H1 (cell line): Measurements from ENCODE around the gene ZNF419. TPM values are rescaled to one million over a fixed set of nuclear protein-coding genes. Genes with fewer than 3 reads are reported as not detected.
A peak's percentile ranks its signal among the peaks of the same experiment; 100 is the strongest.

Experiments
- CTCF ChIA-PET: fragments of 300-600 bp; sonication (Branson Sonifier 250); formaldehyde crosslinking; loops from one replicate; lab custom pipeline; 2021; ENCODE audit not compliant: partially characterized antibody; lab: Charles Lee
- POLR2A ChIA-PET: fragments of 300-600 bp; sonication (Branson Sonifier 250); formaldehyde crosslinking; loops from one replicate; lab custom pipeline; 2021; ENCODE audit warnings: inconsistent platforms; ENCODE audit not compliant: partially characterized antibody; lab: Charles Lee
- DNase-seq, 2 experiments: peaks; one replicate each; pipeline versions ENCODE4 v3.0.0 to v3.0.0-alpha.2; 2010 to 2022; ENCODE audit warnings: low spot score in 2 of 2, low read depth in 1 of 2, mixed read lengths in 1 of 2
- FAIRE-seq: peaks from 2 replicates; lab custom pipeline; 2011; peaks lifted over from hg19 to GRCh38; lab: Jason Lieb, UNC
- H2AFZ ChIP-seq: 2 replicates; pipeline ENCODE4 v1.8.1; 2012; ENCODE audit warnings: low read length, inconsistent platforms
- H2AK5ac ChIP-seq: 2 replicates; pipeline ENCODE4 v1.6.1; 2013; ENCODE audit warnings: low read depth, low read length
- H2BK120ac ChIP-seq: replicated peaks from 2 replicates; pipeline ENCODE3; 2013; ENCODE audit warnings: low read depth, low read length, inconsistent platforms
- H2BK12ac ChIP-seq: 2 replicates; pipeline ENCODE4 v1.6.1; 2013; ENCODE audit warnings: low read depth, low read length
- H2BK15ac ChIP-seq: 2 replicates; pipeline ENCODE4 v1.6.1; 2013; ENCODE audit warnings: low read length
- H2BK20ac ChIP-seq: 2 replicates; pipeline ENCODE4 v1.6.1; 2013; ENCODE audit warnings: low read length
- H2BK5ac ChIP-seq: 2 replicates; pipeline ENCODE4 v1.6.1; 2013; ENCODE audit warnings: low read depth, low read length
- H3K14ac ChIP-seq: 2 replicates; pipeline ENCODE4 v1.6.1; 2013; ENCODE audit warnings: inconsistent platforms; ENCODE audit not compliant: insufficient read length
- H3K18ac ChIP-seq: 2 replicates; pipeline ENCODE4 v1.6.1; 2013; ENCODE audit warnings: low read length; ENCODE audit errors: extremely low read depth
- H3K23ac ChIP-seq: 2 replicates; pipeline ENCODE4 v1.6.1; 2013; ENCODE audit warnings: inconsistent platforms; ENCODE audit not compliant: insufficient read length
- H3K23me2 ChIP-seq: 2 replicates; pipeline ENCODE4 v1.6.1; 2013; ENCODE audit warnings: low read depth, low read length
- H3K27ac ChIP-seq: 2 replicates; pipeline ENCODE4 v1.6.1; 2011; ENCODE audit warnings: low read depth, low read length, inconsistent platforms
- H3K27me3 ChIP-seq, 4 experiments: replicated peaks in 1 of 4; 1 replicate in 1 of 4; 2 replicates in 3 of 4; pipeline versions ENCODE4 v1.6.1 to v1.8.1; 2011 to 2013; ENCODE audit warnings: low read length in 3 of 4, mild to moderate bottlenecking in 3 of 4, inconsistent platforms in 2 of 4, mixed read lengths in 2 of 4, moderate library complexity in 1 of 4; ENCODE audit not compliant: control insufficient read depth in 3 of 4, insufficient read depth in 3 of 4; ENCODE audit errors: extremely low read depth in 1 of 4
- H3K36me3 ChIP-seq, 4 experiments: 2 replicates each; pipeline versions ENCODE4 v1.6.1 to v1.8.1; 2011 to 2013; ENCODE audit warnings: mild to moderate bottlenecking in 4 of 4, low read length in 3 of 4, moderate library complexity in 2 of 4, control low read depth in 1 of 4, inconsistent platforms in 1 of 4; ENCODE audit not compliant: insufficient read depth in 4 of 4, control insufficient read depth in 2 of 4
- H3K4ac ChIP-seq: replicated peaks from 2 replicates; pipeline ENCODE3; 2013; ENCODE audit warnings: low read length, low read depth, mixed read lengths, inconsistent platforms; ENCODE audit not compliant: insufficient read length
- H3K4me1 ChIP-seq, 4 experiments: replicated peaks in 1 of 4; 1 replicate in 1 of 4; 2 replicates in 3 of 4; pipeline versions ENCODE4 v1.6.1 to v1.8.1; 2011 to 2013; ENCODE audit warnings: low read length in 3 of 4, inconsistent platforms in 2 of 4, mixed read lengths in 1 of 4; ENCODE audit not compliant: insufficient read depth in 4 of 4, control insufficient read depth in 3 of 4
- H3K4me2 ChIP-seq, 2 experiments: 2 replicates each; pipeline versions ENCODE4 v1.6.1 to v1.8.1; 2011 to 2013; ENCODE audit warnings: low read depth in 2 of 2, low read length in 2 of 2, control low read depth in 1 of 2, inconsistent platforms in 1 of 2, mild to moderate bottlenecking in 1 of 2; ENCODE audit not compliant: insufficient read depth in 1 of 2
- H3K4me3 ChIP-seq, 4 experiments: fragments of 200-600, 300-600 bp in 1 of 4; sonication (generic), shearing (Covaris generic), sonication (Bioruptor Twin) in 1 of 4; 2 replicates each; pipeline versions ENCODE4 v1.5.1 to v1.8.1; 2011 to 2016; ENCODE audit warnings: low read length in 4 of 4, low read depth in 3 of 4, control low read depth in 2 of 4, inconsistent platforms in 2 of 4, mild to moderate bottlenecking in 2 of 4, mixed read lengths in 1 of 4, moderate library complexity in 1 of 4; ENCODE audit not compliant: insufficient read depth in 2 of 4; ENCODE audit errors: extremely low read depth in 1 of 4
- H3K56ac ChIP-seq: replicated peaks from 2 replicates; pipeline ENCODE3; 2013; ENCODE audit warnings: low read depth, mild to moderate bottlenecking, mixed read lengths, low read length, inconsistent platforms; ENCODE audit not compliant: insufficient read length
- H3K79me1 ChIP-seq: 2 replicates; pipeline ENCODE4 v1.6.1; 2013; ENCODE audit warnings: low read depth, low read length, control low read depth
- H3K79me2 ChIP-seq, 2 experiments: 2 replicates each; pipeline versions ENCODE4 v1.6.1 to v1.8.1; 2012 to 2013; ENCODE audit warnings: low read length in 2 of 2, mild to moderate bottlenecking in 2 of 2, inconsistent platforms in 1 of 2; ENCODE audit not compliant: insufficient read depth in 2 of 2, control insufficient read depth in 1 of 2
- H3K9ac ChIP-seq, 4 experiments: replicated peaks in 1 of 4; 1 replicate in 1 of 4; 2 replicates in 3 of 4; pipeline versions ENCODE4 v1.6.1 to v1.8.1; 2011 to 2013; ENCODE audit warnings: low read depth in 3 of 4, low read length in 3 of 4, control low read depth in 2 of 4, mild to moderate bottlenecking in 2 of 4, moderate library complexity in 2 of 4, inconsistent platforms in 1 of 4; ENCODE audit errors: extremely low read depth in 1 of 4
- H3K9me3 ChIP-seq, 2 experiments: 2 replicates each; pipeline versions ENCODE4 v1.6.1 to v1.8.1; 2012 to 2013; ENCODE audit warnings: mild to moderate bottlenecking in 2 of 2, moderate library complexity in 2 of 2, control low read depth in 1 of 2, inconsistent platforms in 1 of 2, low read depth in 1 of 2, low read length in 1 of 2, mixed read lengths in 1 of 2; ENCODE audit not compliant: insufficient read depth in 2 of 2
- H4K20me1 ChIP-seq, 2 experiments: replicated peaks in 1 of 2; 2 replicates each; pipeline versions ENCODE3 to v1.8.1; 2011 to 2013; ENCODE audit warnings: inconsistent platforms in 2 of 2, low read length in 2 of 2, mild to moderate bottlenecking in 1 of 2; ENCODE audit not compliant: insufficient read depth in 2 of 2, control insufficient read depth in 1 of 2
- H4K5ac ChIP-seq: 2 replicates; pipeline ENCODE4 v1.6.1; 2013; ENCODE audit warnings: low read length, low read depth, mixed read lengths, inconsistent platforms; ENCODE audit not compliant: insufficient read length
- H4K8ac ChIP-seq: 2 replicates; pipeline ENCODE4 v1.8.0; 2013; ENCODE audit warnings: mild to moderate bottlenecking, moderate library complexity, low read length, inconsistent platforms; ENCODE audit not compliant: insufficient read depth; ENCODE audit errors: extremely low read depth
- H4K91ac ChIP-seq: replicated peaks from 2 replicates; pipeline ENCODE3; 2013; ENCODE audit warnings: low read length, mixed read lengths, inconsistent platforms; ENCODE audit not compliant: insufficient read length
- CEBPB ChIP-seq: IDR thresholded peaks from 2 replicates; pipeline ENCODE4 v1.6.1; 2012; ENCODE audit warnings: low read depth, low read length
- CREB1 ChIP-seq: IDR thresholded peaks from 2 replicates; pipeline ENCODE4 v1.6.1; 2012; ENCODE audit warnings: inconsistent platforms
- EZH2 ChIP-seq: fragments of 200-600 bp; sonication (generic); IDR thresholded peaks from 2 replicates; pipeline ENCODE4 v1.7.1; 2012; ENCODE audit warnings: low read depth, mild to moderate bottlenecking, moderate library complexity, low read length, inconsistent platforms; ENCODE audit not compliant: severe bottlenecking
- RNF2 ChIP-seq: fragments of 200-900, 300-1000 bp; sonication (generic); IDR thresholded peaks from 2 replicates; pipeline ENCODE4 v1.7.1; 2016; ENCODE audit warnings: borderline replicate concordance, low read depth, mild to moderate bottlenecking, antibody characterized with exemption, low read length; ENCODE audit not compliant: poor library complexity, severe bottlenecking; ENCODE audit errors: missing control alignments
- SRF ChIP-seq: IDR thresholded peaks from 2 replicates; pipeline ENCODE4 v1.6.1; 2011; ENCODE audit warnings: mild to moderate bottlenecking, low read depth, low read length, moderate library complexity
- YY1 ChIP-seq: IDR thresholded peaks from 2 replicates; pipeline ENCODE4 v1.6.1; 2011; ENCODE audit warnings: low read depth, mild to moderate bottlenecking, low read length
- whole genome bisulfite sequencing, 2 experiments: shearing (Covaris generic) in 1 of 2; methylation state at CpG; one replicate each; pipeline versions ENCODE4 v1.1.6 to v1.1.7; 2013 to 2015; ENCODE audit warnings: low lambda C conversion rate in 2 of 2, mixed read lengths in 2 of 2, inconsistent platforms in 1 of 2, low coverage in 1 of 2, missing lambda C conversion rate in 1 of 2; ENCODE audit not compliant: insufficient replicate concordance in 2 of 2, insufficient coverage in 1 of 2, insufficient read length in 1 of 2; ENCODE audit errors: extremely low coverage in 1 of 2, missing lambda C conversion rate in 1 of 2; 5-methylcytosine and 5-hydroxymethylcytosine counted together
- polyA plus RNA-seq, 7 experiments: library from polyadenylated mRNA; depleted of rRNA in 3 of 7; stranded (reverse) in 5 of 7; unstranded in 2 of 7; fragments of >200 nt in 5 of 7; fragments of 200-250 nt in 2 of 7; gene quantifications; 1 replicate in 5 of 7; 2 replicates in 1 of 7; 4 replicates in 1 of 7; pipeline versions ENCODE4 v1.2.1 to v1.2.3, GENCODE V29; 2011 to 2013; ENCODE audit warnings: missing spikeins in 2 of 7, mixed read lengths in 2 of 7
- total RNA-seq: library from RNA; stranded (reverse); fragmentation: NEBNext Ultra II Directional; extraction: Animal tissue kit (Norgen Biotek cat#: 25700); gene quantifications from 2 replicates; pipeline ENCODE4 v1.2.1, GENCODE V29; 2021

ZNF419 gene
- total and polyA plus RNA-seq, 2 of the 8 experiments (the other 6 are each of a cell fraction or from before 2014, with no cell fraction given): 5.8 to 11.9 TPM

GRCh38 chr19:57452307-57452706 lies 35.2 kb upstream of the ZNF419 start:
- no peaks in the 10 kb centered on the region for H4K20me1 ChIP-seq
- H3K27me3 ChIP-seq: no peaks in the 10 kb centered on the region
- no peak overlapping the region for H3K4me2 ChIP-seq
- H2BK20ac ChIP-seq: no peak overlapping the region
- H2BK120ac ChIP-seq: no peak overlapping the region
- H2BK5ac ChIP-seq: no peak overlapping the region
- H4K8ac ChIP-seq: no peak overlapping the region
- no peak overlapping the region for H3K14ac ChIP-seq
- no peak for TF ChIP-seq SRF
- no peak for TF ChIP-seq RNF2
- TF ChIP-seq CREB1: no peak
- no peak for TF ChIP-seq YY1
- TF ChIP-seq EZH2: no peak
- TF ChIP-seq CEBPB: peak; percentile 45; the same call in 1 of the 2 replicates
- POLR2A ChIA-PET: no interaction called here
- DNase-seq (no peak), FAIRE-seq (no peak)
- no peaks in the 10 kb centered on the region for H3K9me3 ChIP-seq
- no peak overlapping the region for H3K56ac ChIP-seq
- no peak overlapping the region for H2AK5ac ChIP-seq
- no peak overlapping the region for H4K91ac ChIP-seq
- no peak overlapping the region for H3K4me3 ChIP-seq
- H3K4me1 ChIP-seq: no peaks in the 10 kb centered on the region
- H2BK15ac ChIP-seq: no peak overlapping the region
- H4K5ac ChIP-seq: no peak overlapping the region
- 0 out of 2 replicates have a peak, but pooled peaks cover 2% of the 10 kb centered on the region for H3K79me1 ChIP-seq
- WGBS, 2 experiments: 79% methylated on average over 3 of the region's 3 CpGs; no CpG with 5 or more reads in 1 of the 2 experiments
- no peaks in the 10 kb centered on the region for H3K79me2 ChIP-seq
- H3K23ac ChIP-seq: no peak overlapping the region
- no peak overlapping the region for H3K27ac ChIP-seq
- no peak overlapping the region for H3K4ac ChIP-seq
- H3K18ac ChIP-seq: no peak overlapping the region
- no peak overlapping the region for H2BK12ac ChIP-seq
- no peaks in the 10 kb centered on the region for H3K23me2 ChIP-seq
- CTCF ChIA-PET: no interaction called here
- H2AFZ ChIP-seq: no peak overlapping the region
- H3K9ac ChIP-seq: no peak overlapping the region
- no peaks in the 10 kb centered on the region for H3K36me3 ChIP-seq
